HCT116 (cell line): ENCODE data around the gene ABCB6. TPM values are rescaled to one million over a fixed set of nuclear protein-coding genes. Genes with fewer than 3 reads are reported as not detected.

ENCODE experiments used
- ATAC-seq: fragments of 200-7000 bp; cut with Tn5 transposase; 2 replicates; pipeline ENCODE4 v1.9.1; 2020; ENCODE audit warnings: mild to moderate bottlenecking, moderate library complexity
- BruUV-seq: library from RNA; stranded (reverse); fragments of 400-500 nt; replicated peaks from 2 replicates; lab custom pipeline; 2021; lab: Mats Ljungman, UMichigan
- CTCF ChIA-PET: fragments of 300-600 bp; sonication (Branson Sonifier 250); formaldehyde crosslinking; loops from one replicate; lab custom pipeline; 2021; ENCODE audit warnings: antibody characterized with exemption; lab: Charles Lee
- POLR2A ChIA-PET: fragments of 300-600, 350-600 bp; sonication (Branson Sonifier 250); formaldehyde crosslinking; loops from one replicate; lab custom pipeline; 2021; ENCODE audit warnings: antibody characterized with exemption; lab: Charles Lee
- RAD21 ChIA-PET, 2 experiments: fragments of 300-600 bp; sonication (Branson Sonifier 250); formaldehyde crosslinking; loops; one replicate each; lab custom pipeline; 2023; ENCODE audit warnings: low total read pairs in 2 of 2; ENCODE audit not compliant: uncharacterized antibody in 2 of 2, unreplicated experiment in 2 of 2, low non-redundant PET in 1 of 2; lab: Charles Lee
- DNase-seq: peaks from one replicate; pipeline ENCODE4 v3.0.0-alpha.2; 2010; ENCODE audit warnings: low read depth, low spot score
- H2AFZ ChIP-seq: fragments of 200-600 bp; shearing (Covaris generic), sonication (generic); 2 replicates; pipeline ENCODE4 v1.6.1; 2017; ENCODE audit warnings: low read depth, mixed run types, mixed read lengths, antibody characterized with exemption, low read length; ENCODE audit not compliant: poor library complexity, severe bottlenecking
- H3K27ac ChIP-seq: 2 replicates; pipeline ENCODE4 v1.5.1; 2012; ENCODE audit warnings: low read depth, low read length
- H3K27me3 ChIP-seq: fragments of 200-600 bp; sonication (generic); 2 replicates; pipeline ENCODE4 v1.6.1; 2016; ENCODE audit warnings: mixed run types, low read length, mixed read lengths; ENCODE audit not compliant: insufficient read depth
- H3K36me3 ChIP-seq, 2 experiments: fragments of 200-500 bp in 1 of 2; fragments of 200-600 bp in 1 of 2; sonication (Bioruptor generic) in 1 of 2; sonication (generic) in 1 of 2; 2 replicates each; pipeline versions ENCODE4 v1.5.1 to v1.6.1; 2014 to 2016; ENCODE audit warnings: low read length in 2 of 2, inconsistent platforms in 1 of 2, mixed read lengths in 1 of 2, mixed run types in 1 of 2; ENCODE audit not compliant: insufficient read depth in 2 of 2, control insufficient read depth in 1 of 2
- H3K4me1 ChIP-seq, 2 experiments: fragments of 200-600 bp in 1 of 2; sonication (generic) in 1 of 2; 2 replicates each; pipeline versions ENCODE4 v1.5.1 to v1.6.1; 2012 to 2017; ENCODE audit warnings: low read length in 2 of 2, inconsistent platforms in 1 of 2, mild to moderate bottlenecking in 1 of 2, mixed read lengths in 1 of 2, mixed run types in 1 of 2, moderate library complexity in 1 of 2; ENCODE audit not compliant: insufficient read depth in 2 of 2, control insufficient read depth in 1 of 2
- H3K4me2 ChIP-seq: fragments of 200-600 bp; sonication (generic); 2 replicates; pipeline ENCODE4 v1.6.1; 2017; ENCODE audit warnings: mixed run types, low read length, mixed read lengths
- H3K4me3 ChIP-seq, 2 experiments: fragments of 200-600 bp in 1 of 2; sonication (generic) in 1 of 2; replicated peaks in 1 of 2; 2 replicates each; pipeline ENCODE4 v1.5.1; 2011 to 2016; ENCODE audit warnings: low read length in 2 of 2, control low read depth in 1 of 2, low read depth in 1 of 2, mild to moderate bottlenecking in 1 of 2, mixed read lengths in 1 of 2, mixed run types in 1 of 2
- H3K79me2 ChIP-seq: fragments of 200-600 bp; sonication (generic); 2 replicates; pipeline ENCODE4 v1.6.1; 2017; ENCODE audit warnings: mild to moderate bottlenecking, mixed run types, low read length, moderate library complexity, mixed read lengths; ENCODE audit not compliant: insufficient read depth
- H3K9ac ChIP-seq: fragments of 200-600 bp; sonication (generic); 2 replicates; pipeline ENCODE4 v1.6.1; 2016; ENCODE audit warnings: low read length, mixed read lengths
- H3K9me2 ChIP-seq: fragments of 200-600 bp; sonication (generic), shearing (Covaris generic); 2 replicates; pipeline ENCODE4 v1.6.1; 2017; ENCODE audit warnings: mixed run types, mild to moderate bottlenecking, moderate library complexity; ENCODE audit not compliant: insufficient read depth
- H3K9me3 ChIP-seq, 2 experiments: fragments of 200-500 bp in 1 of 2; fragments of 200-600 bp in 1 of 2; sonication (Bioruptor generic) in 1 of 2; sonication (generic) in 1 of 2; 2 replicates each; pipeline ENCODE4 v1.6.1; 2014 to 2017; ENCODE audit warnings: low read length in 2 of 2, mixed read lengths in 2 of 2, inconsistent platforms in 1 of 2, low read depth in 1 of 2, mild to moderate bottlenecking in 1 of 2, mixed run types in 1 of 2, moderate library complexity in 1 of 2; ENCODE audit not compliant: control insufficient read depth in 1 of 2, insufficient read depth in 1 of 2
- H4K20me1 ChIP-seq: fragments of 200-600 bp; sonication (generic), shearing (Covaris generic); 2 replicates; pipeline ENCODE4 v1.6.1; 2017; ENCODE audit warnings: mixed run types, mild to moderate bottlenecking, moderate library complexity; ENCODE audit not compliant: insufficient read depth
- ELF1 ChIP-seq: IDR thresholded peaks from 2 replicates; pipeline ENCODE4 v1.6.1; 2012; ENCODE audit warnings: low read depth, borderline replicate concordance
- JUND ChIP-seq: IDR thresholded peaks from 2 replicates; pipeline ENCODE4 v1.6.1; 2012
- MAX ChIP-seq: IDR thresholded peaks from 2 replicates; pipeline ENCODE4 v1.6.1; 2012
- RAD21 ChIP-seq: IDR thresholded peaks from 2 replicates; pipeline ENCODE4 v1.6.1; 2012; ENCODE audit warnings: low read depth, mild to moderate bottlenecking
- SP1 ChIP-seq: IDR thresholded peaks from 2 replicates; pipeline ENCODE4 v1.6.1; 2012; ENCODE audit warnings: low read depth
- ZNF274 ChIP-seq: fragments of 200-500 bp; sonication (Bioruptor generic); IDR thresholded peaks from 2 replicates; pipeline ENCODE4 v1.6.1; 2014; ENCODE audit warnings: mild to moderate bottlenecking, low read depth, low read length, inconsistent platforms
- intact Hi-C: fragments of 100-400 bp; cut with micrococcal nuclease; formaldehyde crosslinking; loops from 2 replicates; pipeline ENCODE4 v1.10.0; 2022
- total RNA-seq: library from RNA; stranded (reverse); gene quantifications from one replicate; pipeline ENCODE4 v1.2.1, GENCODE V29; 2021; ENCODE audit not compliant: unreplicated experiment

Gene ABCB6
- total RNA-seq, 1 experiment from 2014 or later, result 24.5 TPM

- no peak overlapping the region for H3K4me3 ChIP-seq
- BruUV-seq, result no TSS peak
- no peaks in the 10 kb centered on the region for H3K4me1 ChIP-seq
- no peaks in the 10 kb centered on the region for H3K79me2 ChIP-seq
- TF ChIP-seq JUND, result no peak
- intact Hi-C loops, result no loop called here
- H3K27ac ChIP-seq, result no peak overlapping the region
- H4K20me1 ChIP-seq, result no peaks in the 10 kb centered on the region
- H3K27me3 ChIP-seq, result no peaks in the 10 kb centered on the region
- no peak overlapping the region for H2AFZ ChIP-seq
- no peaks in the 10 kb centered on the region for H3K9me2 ChIP-seq
- no peak overlapping the region for H3K9ac ChIP-seq
- POLR2A ChIA-PET, result no interaction called here
- no peak for DNase-seq
- H3K36me3 ChIP-seq, result no peaks in the 10 kb centered on the region; a peak in 1 of 4 replicates
- no peaks in the 10 kb centered on the region for H3K9me3 ChIP-seq
- RAD21 ChIA-PET, result no interaction called here
- no peak for ATAC-seq
- H3K4me2 ChIP-seq, result no peak overlapping the region
- CTCF ChIA-PET, result no interaction called here
Observed at GRCh38 chr2:219168526-219168925, 50.2 kb downstream of the ABCB6 start.

- Histone ChIP-seq H3K4me2 (no peak overlapping the region), H3K9me2 (no peaks in the 10 kb centered on the region), H3K9ac (no peak overlapping the region), H2AFZ (no peak overlapping the region), H3K27ac (no peak overlapping the region), H3K27me3 (no peaks in the 10 kb centered on the region), H3K4me1 (no peaks in the 10 kb centered on the region), H3K4me3 (no peak overlapping the region)
- ChIA-PET RAD21 (no interaction called here), POLR2A (no interaction called here)
- ATAC-seq, result no peak
- no peak for DNase-seq
- intact Hi-C loops, result no loop called here
- no TSS peak for BruUV-seq
- no peak for TF ChIP-seq SP1
- no peak for TF ChIP-seq ZNF274
- TF ChIP-seq ELF1, result no peak
- no peak for TF ChIP-seq RAD21
- TF ChIP-seq MAX, result no peak
- TF ChIP-seq, all 23 proteins: peak for 0
- H4K20me1 ChIP-seq, result no peaks in the 10 kb centered on the region
- H3K79me2 ChIP-seq, result no peaks in the 10 kb centered on the region
- H3K36me3 ChIP-seq, result no peaks in the 10 kb centered on the region; a peak in 1 of 4 replicates
- H3K9me3 ChIP-seq, result no peaks in the 10 kb centered on the region
- CTCF ChIA-PET, result no interaction called here
Observed at GRCh38 chr2:219167997-219168396, 50.8 kb downstream of the ABCB6 start.
